GM12801 (cell line): Measurements from ENCODE around the gene CELF4.

Experiments
- TF ChIP-seq, protein P1 (sequence below): IDR thresholded peaks from one replicate; pipeline ENCODE4 v1.5.1; 2011; ENCODE audit warnings: control low read depth; ENCODE audit not compliant: insufficient read length; ENCODE audit errors: extremely low read depth

CELF4 gene

DNA sequence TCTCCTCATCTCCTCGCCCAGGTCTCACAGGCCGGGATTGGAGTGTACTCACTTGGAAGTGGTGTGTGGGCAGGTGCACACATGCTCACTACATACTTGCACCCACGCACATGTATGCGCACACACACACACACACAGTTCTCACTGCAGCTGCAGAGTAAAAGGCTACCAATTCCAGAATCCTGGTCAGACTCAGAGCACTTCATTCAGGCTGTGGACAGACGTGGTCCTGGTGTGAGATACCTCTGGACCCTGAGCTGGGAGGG, 19.4 kb downstream of the CELF4 start:
- TF ChIP-seq, protein P1, sequence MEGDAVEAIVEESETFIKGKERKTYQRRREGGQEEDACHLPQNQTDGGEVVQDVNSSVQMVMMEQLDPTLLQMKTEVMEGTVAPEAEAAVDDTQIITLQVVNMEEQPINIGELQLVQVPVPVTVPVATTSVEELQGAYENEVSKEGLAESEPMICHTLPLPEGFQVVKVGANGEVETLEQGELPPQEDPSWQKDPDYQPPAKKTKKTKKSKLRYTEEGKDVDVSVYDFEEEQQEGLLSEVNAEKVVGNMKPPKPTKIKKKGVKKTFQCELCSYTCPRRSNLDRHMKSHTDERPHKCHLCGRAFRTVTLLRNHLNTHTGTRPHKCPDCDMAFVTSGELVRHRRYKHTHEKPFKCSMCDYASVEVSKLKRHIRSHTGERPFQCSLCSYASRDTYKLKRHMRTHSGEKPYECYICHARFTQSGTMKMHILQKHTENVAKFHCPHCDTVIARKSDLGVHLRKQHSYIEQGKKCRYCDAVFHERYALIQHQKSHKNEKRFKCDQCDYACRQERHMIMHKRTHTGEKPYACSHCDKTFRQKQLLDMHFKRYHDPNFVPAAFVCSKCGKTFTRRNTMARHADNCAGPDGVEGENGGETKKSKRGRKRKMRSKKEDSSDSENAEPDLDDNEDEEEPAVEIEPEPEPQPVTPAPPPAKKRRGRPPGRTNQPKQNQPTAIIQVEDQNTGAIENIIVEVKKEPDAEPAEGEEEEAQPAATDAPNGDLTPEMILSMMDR = no peak

DNA sequence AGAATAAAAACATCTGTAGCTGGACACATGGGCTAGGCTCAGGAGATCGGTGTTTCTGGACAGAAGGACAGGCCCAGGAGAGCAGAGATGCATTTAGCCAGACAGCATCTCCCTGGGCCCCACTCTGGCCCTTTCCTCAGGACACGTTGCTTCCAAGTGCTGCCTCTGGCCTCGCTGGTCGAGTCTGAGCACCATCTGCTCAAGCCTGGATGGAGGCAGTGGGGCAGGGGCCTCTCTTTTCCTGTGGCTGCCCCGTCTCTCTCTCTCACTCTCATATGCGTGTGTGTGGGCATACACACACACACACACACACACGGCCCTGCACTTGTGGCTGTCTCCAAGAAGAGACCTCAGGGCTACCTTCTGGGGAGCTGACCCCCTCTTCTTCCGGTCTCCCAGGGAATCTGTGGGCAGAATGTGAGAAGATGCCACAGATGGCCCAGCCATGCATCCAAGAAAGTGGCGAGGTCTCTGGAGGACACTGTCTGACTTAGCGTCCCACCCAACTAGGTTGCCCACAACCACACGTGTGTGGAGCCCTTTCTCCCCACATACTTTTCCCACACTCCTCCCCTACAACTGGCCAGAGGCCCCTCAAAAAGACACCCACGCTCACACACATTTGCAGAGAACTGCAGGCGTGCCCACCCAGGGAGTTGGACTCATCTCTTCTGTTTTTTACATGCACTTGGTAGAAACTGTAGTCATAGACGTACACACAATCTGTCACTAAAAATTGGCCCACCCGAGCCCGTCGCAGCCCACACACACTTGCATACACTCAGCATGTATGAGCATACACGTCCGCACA, 19.9 kb downstream of the CELF4 start:
- TF ChIP-seq, protein P1 = no peak

DNA sequence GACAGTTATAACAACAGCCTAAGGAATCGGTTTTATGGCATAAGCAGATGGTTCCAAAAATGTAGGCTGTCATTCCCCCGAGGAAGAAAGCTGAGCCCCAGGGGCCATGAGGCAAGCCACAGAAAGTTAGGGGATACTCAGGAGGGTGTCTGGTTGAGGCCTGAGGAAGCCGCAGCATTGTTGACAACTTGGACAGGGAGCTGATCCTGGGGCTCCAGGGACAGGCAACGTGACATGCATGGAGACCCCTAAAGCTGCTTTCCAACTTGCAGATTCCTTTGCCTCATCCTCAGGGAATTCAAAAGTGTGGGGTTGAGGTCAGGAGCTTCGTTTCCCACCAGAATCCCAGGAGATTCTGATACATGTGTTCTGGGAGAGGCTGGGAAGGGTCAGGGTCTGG, 20.9 kb downstream of the CELF4 start:
- TF ChIP-seq, protein P1 = no peak

DNA sequence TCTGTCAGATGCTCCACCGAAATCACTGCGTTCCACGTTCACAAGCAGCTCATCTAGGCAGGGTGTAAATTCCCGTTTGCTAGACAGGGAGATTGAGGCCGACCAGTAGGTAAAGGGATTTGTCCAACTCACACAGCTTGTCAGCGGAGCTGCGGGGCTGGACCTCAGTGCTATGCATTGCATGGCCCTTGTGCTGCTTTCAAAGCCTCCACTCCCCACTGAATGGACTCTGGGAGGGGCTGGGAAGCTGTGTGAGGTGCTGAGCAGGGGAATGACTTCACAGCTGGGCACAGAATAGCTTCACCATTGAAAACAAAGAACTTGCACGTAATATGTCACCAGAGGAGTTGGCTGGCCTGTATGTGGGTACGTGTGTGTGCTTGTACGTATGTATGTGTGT, 21.4 kb downstream of the CELF4 start:
- TF ChIP-seq, protein P1 = no peak

DNA sequence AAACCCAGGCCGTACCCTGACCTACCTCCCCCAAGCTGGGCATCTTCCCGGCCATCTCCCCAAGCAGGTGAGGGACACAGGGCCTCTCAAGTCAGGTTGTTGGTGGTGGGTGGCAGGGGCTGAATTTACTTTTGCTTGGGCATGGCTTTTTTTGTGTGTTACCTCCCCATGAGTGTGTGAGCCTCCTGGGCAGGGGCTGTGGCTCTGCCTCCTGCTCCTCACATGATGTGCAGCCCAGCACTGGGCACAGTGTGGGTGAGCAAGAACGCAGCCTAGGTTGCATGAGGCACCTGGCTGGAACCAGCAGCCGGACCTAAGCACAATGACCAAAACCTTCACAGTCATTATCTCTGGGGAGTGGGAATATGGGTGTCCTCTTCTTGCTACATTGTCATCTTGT, 22.3 kb downstream of the CELF4 start:
- TF ChIP-seq, protein P1 = no peak

DNA sequence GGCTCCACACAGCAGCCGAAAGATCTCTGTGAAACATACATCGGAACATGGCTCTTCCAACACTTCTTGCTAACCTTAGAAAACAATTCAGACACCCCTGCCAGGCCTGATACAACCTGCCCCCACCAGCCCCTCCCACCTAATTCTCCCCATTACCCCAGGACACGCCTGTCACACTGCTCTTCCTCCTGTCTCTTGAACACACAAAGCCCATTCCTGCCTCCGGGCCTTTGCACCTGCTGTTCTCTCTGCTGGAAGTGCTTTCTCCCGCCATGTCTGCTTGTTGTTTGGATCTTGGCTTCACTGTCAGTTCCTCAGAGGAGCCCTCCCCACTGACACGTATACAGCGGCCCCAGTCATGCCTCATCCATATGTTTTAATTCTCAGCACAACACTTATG, 24.1 kb downstream of the CELF4 start:
- TF ChIP-seq, protein P1 = no peak

DNA sequence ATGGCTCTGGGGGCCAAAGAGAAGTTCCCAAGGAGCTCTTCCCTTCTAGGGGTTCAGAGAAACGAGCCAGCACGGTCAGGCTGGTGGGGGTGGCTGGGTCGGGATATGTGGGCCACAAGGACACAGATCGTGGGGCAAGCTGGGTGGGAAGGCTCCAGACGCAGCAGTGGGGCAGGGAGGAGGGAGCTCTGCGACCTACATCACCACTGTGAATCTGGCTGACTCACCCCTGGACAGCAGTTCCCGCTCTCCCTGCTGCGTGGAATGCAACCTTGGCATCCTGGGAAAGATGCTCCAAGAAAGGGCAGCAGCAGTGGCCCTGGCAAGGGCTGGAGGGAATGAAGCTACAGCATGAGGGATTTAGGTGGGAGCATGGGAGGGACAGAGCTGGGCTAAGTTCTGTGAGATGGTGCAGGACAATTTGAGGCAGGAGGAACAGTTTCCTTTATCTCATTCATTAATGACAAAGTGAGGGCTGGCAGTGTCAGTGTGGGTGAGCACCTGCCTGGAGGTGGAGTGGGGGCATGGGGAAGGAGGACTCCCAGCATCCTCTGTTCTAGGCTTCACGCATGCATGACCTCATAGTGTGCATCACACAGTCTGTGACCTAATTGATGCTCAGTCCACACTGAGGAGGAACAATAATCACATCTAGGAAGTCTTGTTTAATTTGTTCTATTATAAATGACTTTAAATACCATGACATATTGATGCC, 25.0 kb downstream of the CELF4 start:
- TF ChIP-seq, protein P1 = no peak
